Left hindlimb (tissue), 1 donor: ENCODE data around the gene TTC39B.
A peak's percentile ranks its signal among the peaks of the same experiment; 100 is the strongest.
"Not testable (repeated sequence)": the region's sequence is repeated elsewhere in the genome, so short reads cannot be mapped to it uniquely, and the experiment has no call there.

Experiments used
- DNase-seq: peaks from one replicate; pipeline ENCODE4 v3.0.0-alpha.2; 2018

TTC39B gene

GRCh38 chr9:15306757-15307522 is at the start of gene TTC39B:
Gene TTC39B, minus strand, starts transcription at chr9:15307216. Its CDS starts 91 bp downstream, at chr9:15307125.
- peak; percentile 94 for DNase-seq

GRCh38 chr9:15355669-15356068 is 48.7 kb upstream of the TTC39B start:
- DNase-seq: no peak

GRCh38 chr9:15354713-15355112 is 47.7 kb upstream of the TTC39B start:
- no peak for DNase-seq

- DNase-seq: no peak
Observed at GRCh38 chr9:15353892-15354291, 46.9 kb upstream of the TTC39B start.

- no peak for DNase-seq
Observed at GRCh38 chr9:15352306-15352705, 45.3 kb upstream of the TTC39B start.

GRCh38 chr9:15349892-15350761 is 43.1 kb upstream of the TTC39B start:
- DNase-seq: no peak

GRCh38 chr9:15346837-15347236 is 39.8 kb upstream of the TTC39B start:
- DNase-seq: no peak

GRCh38 chr9:15344191-15344590 is 37.2 kb upstream of the TTC39B start:
- DNase-seq: no peak

- no peak for DNase-seq
Observed at GRCh38 chr9:15333376-15333881, 26.4 kb upstream of the TTC39B start.

GRCh38 chr9:15332939-15333338 is 25.9 kb upstream of the TTC39B start:
- DNase-seq: no peak

- DNase-seq: no peak
Observed at GRCh38 chr9:15329539-15330109, 22.6 kb upstream of the TTC39B start.

GRCh38 chr9:15328946-15329345 is 21.9 kb upstream of the TTC39B start:
- DNase-seq: no peak

- DNase-seq: not testable (repeated sequence)
Observed at GRCh38 chr9:15322695-15323094, 15.7 kb upstream of the TTC39B start.

GRCh38 chr9:15319661-15320060 is 12.6 kb upstream of the TTC39B start:
- DNase-seq: not testable (repeated sequence)

- DNase-seq: no peak
Observed at GRCh38 chr9:15317836-15318235, 10.8 kb upstream of the TTC39B start.

- no peak for DNase-seq
Observed at GRCh38 chr9:15311607-15312006, 4.6 kb upstream of the TTC39B start.

GRCh38 chr9:15310107-15310850 is 3.3 kb upstream of the TTC39B start:
- DNase-seq: no peak

- DNase-seq: no peak
Observed at GRCh38 chr9:15308511-15308910, 1.5 kb upstream of the TTC39B start.

- no peak for DNase-seq
Observed at GRCh38 chr9:15307523-15307841, 466 bp upstream of the TTC39B start.

GRCh38 chr9:15306068-15306756 is 804 bp downstream of the TTC39B start:
- peak; percentile 57 for DNase-seq

GRCh38 chr9:15305470-15305869 is 1.5 kb downstream of the TTC39B start:
- DNase-seq: no peak

GRCh38 chr9:15304632-15305031 is 2.4 kb downstream of the TTC39B start:
- DNase-seq: no peak
